ENCODE data around the gene RABGAP1L.

DNA sequence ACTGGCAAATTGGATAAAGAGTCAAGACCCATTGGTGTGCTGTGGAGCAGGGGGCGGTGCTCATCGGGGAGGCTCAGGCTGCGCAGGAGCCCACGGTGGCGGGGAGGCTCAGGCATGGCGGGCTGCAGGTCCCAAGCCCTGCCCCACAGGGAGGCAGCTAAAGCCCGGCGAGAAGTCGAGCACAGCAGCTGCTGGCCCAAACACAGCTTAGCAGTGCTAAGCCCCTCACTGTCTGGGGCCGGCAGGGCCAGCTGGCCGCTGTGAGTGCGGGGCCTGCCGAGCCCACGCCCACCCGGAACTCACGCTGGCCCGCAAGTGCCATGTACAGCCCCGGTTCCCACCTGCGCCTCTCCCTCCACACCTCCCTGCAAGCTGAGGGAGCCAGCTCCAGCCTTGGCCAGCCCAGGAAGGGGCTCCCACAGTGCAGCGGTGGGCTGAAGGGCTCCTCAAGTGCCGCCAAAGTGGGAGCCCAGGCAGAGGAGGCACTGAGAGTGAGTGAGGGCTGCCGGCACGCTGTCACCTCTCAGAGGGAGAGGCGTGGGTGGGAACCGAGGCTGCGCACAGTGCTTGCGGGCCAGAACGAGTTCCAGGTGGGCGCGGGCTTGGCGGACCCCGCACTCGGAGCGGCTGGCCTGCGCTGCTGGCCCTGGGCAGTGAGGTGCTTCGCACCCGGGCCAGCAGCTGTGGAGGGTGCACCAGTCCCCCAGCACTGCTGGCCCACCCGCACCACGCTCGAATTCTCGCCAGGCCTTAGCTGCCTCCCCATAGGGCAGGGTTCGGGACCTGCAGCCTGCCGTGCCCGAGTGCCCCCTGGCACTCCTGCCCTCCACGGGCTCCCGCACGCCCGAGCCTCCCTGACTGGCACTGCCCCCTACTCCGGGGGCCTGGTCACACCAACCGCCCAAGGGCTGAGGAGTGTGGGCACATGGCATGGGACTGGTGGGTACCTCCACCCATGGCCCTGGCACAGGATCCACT lies 551.8 kb downstream of the RABGAP1L start:
- TF ChIP-seq, protein P1, sequence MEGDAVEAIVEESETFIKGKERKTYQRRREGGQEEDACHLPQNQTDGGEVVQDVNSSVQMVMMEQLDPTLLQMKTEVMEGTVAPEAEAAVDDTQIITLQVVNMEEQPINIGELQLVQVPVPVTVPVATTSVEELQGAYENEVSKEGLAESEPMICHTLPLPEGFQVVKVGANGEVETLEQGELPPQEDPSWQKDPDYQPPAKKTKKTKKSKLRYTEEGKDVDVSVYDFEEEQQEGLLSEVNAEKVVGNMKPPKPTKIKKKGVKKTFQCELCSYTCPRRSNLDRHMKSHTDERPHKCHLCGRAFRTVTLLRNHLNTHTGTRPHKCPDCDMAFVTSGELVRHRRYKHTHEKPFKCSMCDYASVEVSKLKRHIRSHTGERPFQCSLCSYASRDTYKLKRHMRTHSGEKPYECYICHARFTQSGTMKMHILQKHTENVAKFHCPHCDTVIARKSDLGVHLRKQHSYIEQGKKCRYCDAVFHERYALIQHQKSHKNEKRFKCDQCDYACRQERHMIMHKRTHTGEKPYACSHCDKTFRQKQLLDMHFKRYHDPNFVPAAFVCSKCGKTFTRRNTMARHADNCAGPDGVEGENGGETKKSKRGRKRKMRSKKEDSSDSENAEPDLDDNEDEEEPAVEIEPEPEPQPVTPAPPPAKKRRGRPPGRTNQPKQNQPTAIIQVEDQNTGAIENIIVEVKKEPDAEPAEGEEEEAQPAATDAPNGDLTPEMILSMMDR (conservative IDR thresholded peaks at IDR 0.05), result no peak
- TF ChIP-seq EZH2 (IDR thresholded peaks at IDR 0.05; ENCODE audit: low read depth), result no peak
